ENCODE results near the gene LMCD1. TPM values are rescaled to one million over a fixed set of nuclear protein-coding genes. Genes with fewer than 3 reads are reported as not detected.

Gene LMCD1
- total and polyA plus RNA-seq, 2 donors (not counting 1 experiment from before 2014, with no cell fraction given): 60.1 to 137 TPM

DNA sequence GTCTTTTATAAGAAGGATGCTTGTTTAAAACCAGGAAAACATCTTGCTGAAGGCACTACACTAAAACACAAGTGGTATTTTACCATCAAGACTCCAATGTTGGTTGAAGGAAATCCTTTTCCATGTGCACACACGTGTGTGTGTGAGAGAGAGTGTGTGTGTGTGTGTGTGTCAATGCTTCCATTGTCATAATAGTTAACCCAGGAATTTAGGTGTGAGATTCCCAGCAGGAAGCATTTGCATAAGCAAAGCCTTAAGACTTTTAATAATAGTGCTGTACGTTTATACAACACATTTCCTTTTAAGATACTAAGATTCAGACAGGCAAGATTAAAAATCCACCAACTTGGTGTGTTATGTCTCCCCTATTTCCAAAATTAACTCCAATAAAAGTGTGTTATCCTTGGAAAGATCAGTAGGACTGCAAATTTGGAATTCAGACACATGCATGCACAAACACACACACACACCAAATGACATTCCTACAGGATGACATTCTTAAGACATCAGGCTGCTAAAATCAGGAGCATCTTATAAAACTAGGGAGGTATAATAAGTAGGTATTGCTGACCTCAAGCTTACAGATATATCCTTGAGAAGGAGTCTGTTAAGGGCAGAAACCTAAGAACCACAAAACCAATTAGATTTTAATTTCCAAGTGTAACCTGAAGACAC, 18.3 kb downstream of the LMCD1 start:
- H3K4me3 ChIP-seq (replicated peaks in 1 of 4; ENCODE audit: control extremely low read depth in 1 of 4, insufficient read depth in 1 of 4, low read depth in 3 of 4, low read length in 4 of 4): no peak overlapping the region

GRCh38 chr3:8520816-8521403, 19.3 kb downstream of the LMCD1 start:
- Histone ChIP-seq H2AFZ (ENCODE audit: low read length) (no peak overlapping the region), H3K9me3 (ENCODE audit: control insufficient read depth, insufficient read depth, low read depth, low read length) (no peaks in the 10 kb centered on the region), H3K27me3 (ENCODE audit: control insufficient read depth, insufficient read depth, low read length) (no peaks in the 10 kb centered on the region), H4K20me1 (ENCODE audit: control insufficient read depth, extremely low read depth, insufficient read depth, low read length) (no peaks in the 10 kb centered on the region), H3K4me2 (ENCODE audit: extremely low read depth, insufficient read depth, low read length) (peak overlapping the region; percentile 46), H3K36me3 (ENCODE audit: control insufficient read depth, insufficient read depth, low read length) (no peaks in the 10 kb centered on the region), H3K27ac (ENCODE audit: insufficient read depth, low read length) (no peak overlapping the region), H3K79me2 (ENCODE audit: control insufficient read depth, insufficient read depth, low read length) (no peaks in the 10 kb centered on the region), H3K4me3 (replicated peaks in 1 of 4; ENCODE audit: control extremely low read depth in 1 of 4, insufficient read depth in 1 of 4, low read depth in 3 of 4, low read length in 4 of 4) (no peak overlapping the region), H3K4me1 (ENCODE audit: control insufficient read depth, extremely low read depth, insufficient read depth, low read length) (peaks cover 23% of the 10 kb centered on the region), H3K9ac (ENCODE audit: insufficient read depth, low read length) (no peak overlapping the region)
- no peak for DNase-seq (ENCODE audit: low read depth in 2 of 2)
- TF ChIP-seq CTCF (conservative IDR thresholded peaks at IDR 0.05 in 1 of 2, IDR thresholded peaks at IDR 0.05 in 1 of 2; ENCODE audit: low read depth in 1 of 2, low read length in 2 of 2) (no peak), EZH2 (IDR thresholded peaks at IDR 0.05; ENCODE audit: low read length, missing control alignments) (no peak)

More for the DNA sequence above, 18.3 kb downstream of the LMCD1 start:
- Histone ChIP-seq H3K27me3 (ENCODE audit: control insufficient read depth, insufficient read depth, low read length) (no peaks in the 10 kb centered on the region), H3K9me3 (ENCODE audit: control insufficient read depth, insufficient read depth, low read depth, low read length) (no peaks in the 10 kb centered on the region), H3K79me2 (ENCODE audit: control insufficient read depth, insufficient read depth, low read length) (no peaks in the 10 kb centered on the region), H4K20me1 (ENCODE audit: control insufficient read depth, extremely low read depth, insufficient read depth, low read length) (no peaks in the 10 kb centered on the region), H3K36me3 (ENCODE audit: control insufficient read depth, insufficient read depth, low read length) (no peaks in the 10 kb centered on the region), H3K4me1 (ENCODE audit: control insufficient read depth, extremely low read depth, insufficient read depth, low read length) (peaks cover 29% of the 10 kb centered on the region), H3K9ac (ENCODE audit: insufficient read depth, low read length) (no peak overlapping the region), H3K4me2 (ENCODE audit: extremely low read depth, insufficient read depth, low read length) (no peak overlapping the region), H3K27ac (ENCODE audit: insufficient read depth, low read length) (no peak overlapping the region), H2AFZ (ENCODE audit: low read length) (no peak overlapping the region)
- TF ChIP-seq EZH2 (IDR thresholded peaks at IDR 0.05; ENCODE audit: low read length, missing control alignments): no peak
- no peak for TF ChIP-seq CTCF (conservative IDR thresholded peaks at IDR 0.05 in 1 of 2, IDR thresholded peaks at IDR 0.05 in 1 of 2; ENCODE audit: low read depth in 1 of 2, low read length in 2 of 2)
- peak in 1 of 2 donors; percentile 68 for DNase-seq (ENCODE audit: low read depth in 2 of 2)

GRCh38 chr3:8523041-8523440, 21.4 kb downstream of the LMCD1 start:
- no peak overlapping the region for H2AFZ ChIP-seq (ENCODE audit: low read length)
- no peaks in the 10 kb centered on the region for H3K27me3 ChIP-seq (ENCODE audit: control insufficient read depth, insufficient read depth, low read length)
- no peak overlapping the region for H3K4me2 ChIP-seq (ENCODE audit: extremely low read depth, insufficient read depth, low read length)
- no peaks in the 10 kb centered on the region for H3K36me3 ChIP-seq (ENCODE audit: control insufficient read depth, insufficient read depth, low read length)
- no peak overlapping the region for H3K9ac ChIP-seq (ENCODE audit: insufficient read depth, low read length)
- DNase-seq (ENCODE audit: low read depth in 2 of 2): no peak
- H3K4me3 ChIP-seq (replicated peaks in 1 of 4; ENCODE audit: control extremely low read depth in 1 of 4, insufficient read depth in 1 of 4, low read depth in 3 of 4, low read length in 4 of 4): no peak overlapping the region
- H3K27ac ChIP-seq (ENCODE audit: insufficient read depth, low read length): no peak overlapping the region
- peaks cover 18% of the 10 kb centered on the region for H3K4me1 ChIP-seq (ENCODE audit: control insufficient read depth, extremely low read depth, insufficient read depth, low read length)
- no peaks in the 10 kb centered on the region for H3K79me2 ChIP-seq (ENCODE audit: control insufficient read depth, insufficient read depth, low read length)
- H3K9me3 ChIP-seq (ENCODE audit: control insufficient read depth, insufficient read depth, low read depth, low read length): no peaks in the 10 kb centered on the region
- H4K20me1 ChIP-seq (ENCODE audit: control insufficient read depth, extremely low read depth, insufficient read depth, low read length): no peaks in the 10 kb centered on the region
- TF ChIP-seq EZH2 (IDR thresholded peaks at IDR 0.05; ENCODE audit: low read length, missing control alignments): no peak
- no peak for TF ChIP-seq CTCF (conservative IDR thresholded peaks at IDR 0.05 in 1 of 2, IDR thresholded peaks at IDR 0.05 in 1 of 2; ENCODE audit: low read depth in 1 of 2, low read length in 2 of 2)
